ENCODE measurements around the gene TRABD2B.

DNA sequence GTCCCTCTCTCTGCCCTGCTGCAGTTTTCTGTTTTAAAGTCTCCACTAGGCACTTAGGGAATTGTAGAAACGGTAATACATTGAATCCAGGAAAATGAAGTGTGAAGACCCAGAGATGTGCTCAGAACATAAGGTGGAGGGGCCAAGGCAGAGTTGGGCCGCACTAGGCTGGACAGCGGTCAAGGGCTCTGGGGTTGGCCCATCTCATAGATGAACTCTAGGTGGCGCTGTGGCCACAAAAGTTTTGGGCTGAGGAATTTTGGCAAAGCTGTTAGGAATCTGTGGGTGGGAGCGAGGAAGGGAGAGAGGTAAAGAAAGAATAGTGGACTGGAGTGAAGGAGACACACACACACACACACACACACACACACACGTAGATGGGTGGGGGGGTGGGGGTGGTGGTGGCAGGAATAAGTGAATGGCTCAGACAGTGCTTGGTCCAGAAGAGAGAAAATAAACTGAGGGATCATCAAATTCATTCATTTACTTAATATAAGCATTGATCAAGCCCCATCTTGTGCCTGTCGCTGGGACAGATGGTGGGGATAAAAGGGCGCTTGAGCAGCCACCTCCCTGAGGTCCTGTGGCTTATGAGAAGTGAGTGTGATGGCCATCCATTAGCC is 258.5 kb downstream of the TRABD2B start:
- no peak for TF ChIP-seq POLR2A (IDR thresholded peaks at IDR 0.05)
- TF ChIP-seq, protein P1, sequence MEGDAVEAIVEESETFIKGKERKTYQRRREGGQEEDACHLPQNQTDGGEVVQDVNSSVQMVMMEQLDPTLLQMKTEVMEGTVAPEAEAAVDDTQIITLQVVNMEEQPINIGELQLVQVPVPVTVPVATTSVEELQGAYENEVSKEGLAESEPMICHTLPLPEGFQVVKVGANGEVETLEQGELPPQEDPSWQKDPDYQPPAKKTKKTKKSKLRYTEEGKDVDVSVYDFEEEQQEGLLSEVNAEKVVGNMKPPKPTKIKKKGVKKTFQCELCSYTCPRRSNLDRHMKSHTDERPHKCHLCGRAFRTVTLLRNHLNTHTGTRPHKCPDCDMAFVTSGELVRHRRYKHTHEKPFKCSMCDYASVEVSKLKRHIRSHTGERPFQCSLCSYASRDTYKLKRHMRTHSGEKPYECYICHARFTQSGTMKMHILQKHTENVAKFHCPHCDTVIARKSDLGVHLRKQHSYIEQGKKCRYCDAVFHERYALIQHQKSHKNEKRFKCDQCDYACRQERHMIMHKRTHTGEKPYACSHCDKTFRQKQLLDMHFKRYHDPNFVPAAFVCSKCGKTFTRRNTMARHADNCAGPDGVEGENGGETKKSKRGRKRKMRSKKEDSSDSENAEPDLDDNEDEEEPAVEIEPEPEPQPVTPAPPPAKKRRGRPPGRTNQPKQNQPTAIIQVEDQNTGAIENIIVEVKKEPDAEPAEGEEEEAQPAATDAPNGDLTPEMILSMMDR (IDR thresholded peaks at IDR 0.05), result peak in 5 of 6 experiments; percentile 55 to 74 (median 66)
- TF ChIP-seq POLR2AphosphoS5 (IDR thresholded peaks at IDR 0.05), result no peak
- TF ChIP-seq EP300 (IDR thresholded peaks at IDR 0.05), result no peak

Measured in upper lobe of left lung (tissue), 4 donors.